HEK293T (cell line): ENCODE measurements around the gene ASTL.

Source experiments
- ELF4 ChIP-seq: fragments of 450-650 bp; IDR thresholded peaks from 2 replicates; pipeline ENCODE4 v1.6.1; 2017; ENCODE audit warnings: antibody characterized with exemption
- FOXA1 ChIP-seq: fragments of 450-650 bp; IDR thresholded peaks from 2 replicates; pipeline ENCODE4 v1.6.1; 2016; ENCODE audit warnings: mild to moderate bottlenecking
- SP1 ChIP-seq: fragments of 450-650 bp; IDR thresholded peaks from 2 replicates; pipeline ENCODE4 v1.6.1; 2017
- SUZ12 ChIP-seq: fragments of 450-650 bp; IDR thresholded peaks from 2 replicates; pipeline ENCODE4 v1.6.1; 2016; ENCODE audit warnings: mild to moderate bottlenecking
- ZNF384 ChIP-seq: fragments of 450-650 bp; IDR thresholded peaks from 2 replicates; pipeline ENCODE4 v1.6.1; 2016

DNA sequence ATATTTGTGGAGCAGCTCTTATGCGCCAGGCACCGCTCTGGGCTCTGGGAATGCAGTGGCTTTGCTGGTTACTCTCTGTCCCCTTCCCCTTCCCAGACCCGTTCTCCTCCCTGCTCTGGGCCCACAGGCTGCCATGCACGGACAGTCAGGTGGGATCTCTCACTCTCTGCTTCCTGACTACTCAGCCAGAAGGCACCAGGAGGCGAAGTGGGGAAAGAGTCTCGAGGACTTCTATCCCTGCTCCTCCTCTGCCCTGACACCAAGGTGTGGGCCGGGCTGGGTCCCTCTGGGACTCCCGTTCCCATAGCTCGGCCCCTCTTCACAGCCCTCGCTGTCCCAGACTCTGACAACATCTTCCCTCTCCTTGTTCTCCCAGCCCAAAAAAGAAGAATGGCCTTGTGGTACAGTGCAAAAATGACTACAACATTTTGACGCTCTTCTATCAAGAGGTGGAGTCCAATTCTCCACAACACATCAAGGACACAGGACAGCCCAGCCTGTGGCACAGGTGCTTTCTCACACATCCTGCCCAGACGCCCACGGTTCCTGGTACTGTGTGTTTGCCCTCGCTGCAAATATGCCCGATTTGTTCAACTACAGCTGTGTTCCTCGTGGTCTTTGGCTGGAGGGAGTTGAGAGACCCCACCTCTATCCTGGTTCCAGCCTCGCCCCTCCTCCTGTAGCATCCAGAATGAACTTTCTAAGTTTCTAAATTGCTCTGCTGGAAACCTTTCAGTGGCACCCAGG lies 21.0 kb upstream of the ASTL start:
- TF ChIP-seq ELF4 = no peak
- no peak for TF ChIP-seq SP1
- TF ChIP-seq ZNF384 = no peak
- TF ChIP-seq SUZ12 = no peak
- no peak for TF ChIP-seq FOXA1
